Embryonic facial prominence (tissue), 1 donor: ENCODE data around the gene DNM3.
A peak's percentile ranks its signal among the peaks of the same experiment; 100 is the strongest.
"Not testable (repeated sequence)": the region's sequence is repeated elsewhere in the genome, so short reads cannot be mapped to it uniquely, and the experiment has no call there.

Source experiments
- DNase-seq: peaks from one replicate; pipeline ENCODE4 v3.0.0-alpha.2; 2016; ENCODE audit errors: extremely low spot score

The DNM3 gene

GRCh38 chr1:172024516-172024915 is 183.2 kb downstream of the DNM3 start:
- DNase-seq, result no peak

- DNase-seq, result not testable (repeated sequence)
Observed at GRCh38 chr1:172024944-172025738, 183.8 kb downstream of the DNM3 start.

GRCh38 chr1:172040466-172040865 is 199.2 kb downstream of the DNM3 start:
- no peak for DNase-seq

- DNase-seq, result no peak
Observed at GRCh38 chr1:172041102-172041501, 199.8 kb downstream of the DNM3 start.

- DNase-seq, result peak; percentile 39
Observed at GRCh38 chr1:172041742-172042141, 200.4 kb downstream of the DNM3 start.

- no peak for DNase-seq
Observed at GRCh38 chr1:172043900-172044299, 202.6 kb downstream of the DNM3 start.

- DNase-seq, result no peak
Observed at GRCh38 chr1:172051898-172052297, 210.6 kb downstream of the DNM3 start.

- DNase-seq, result no peak
Observed at GRCh38 chr1:172054172-172054571, 212.9 kb downstream of the DNM3 start.

GRCh38 chr1:172055816-172056419 is 214.6 kb downstream of the DNM3 start:
- not testable (repeated sequence) for DNase-seq

- no peak for DNase-seq
Observed at GRCh38 chr1:172068334-172068733, 227.0 kb downstream of the DNM3 start.

GRCh38 chr1:172069051-172069450 is 227.8 kb downstream of the DNM3 start:
- no peak for DNase-seq

- no peak for DNase-seq
Observed at GRCh38 chr1:172069534-172069933, 228.2 kb downstream of the DNM3 start.

- DNase-seq, result no peak
Observed at GRCh38 chr1:172070055-172070454, 228.8 kb downstream of the DNM3 start.

- DNase-seq, result peak; percentile 64
Observed at GRCh38 chr1:172071746-172072145, 230.4 kb downstream of the DNM3 start.

- not testable (repeated sequence) for DNase-seq
Observed at GRCh38 chr1:172079859-172080258, 238.6 kb downstream of the DNM3 start.

- no peak for DNase-seq
Observed at GRCh38 chr1:172083191-172083590, 241.9 kb downstream of the DNM3 start.

- DNase-seq, result no peak
Observed at GRCh38 chr1:172084876-172085275, 243.6 kb downstream of the DNM3 start.

GRCh38 chr1:172085317-172085716 is 244.0 kb downstream of the DNM3 start:
- no peak for DNase-seq

- no peak for DNase-seq
Observed at GRCh38 chr1:172086137-172086536, 244.8 kb downstream of the DNM3 start.

GRCh38 chr1:172088256-172088655 is 247.0 kb downstream of the DNM3 start:
- DNase-seq, result no peak

GRCh38 chr1:172089768-172090510 is 248.6 kb downstream of the DNM3 start:
- no peak for DNase-seq

GRCh38 chr1:172090511-172090817 is 249.2 kb downstream of the DNM3 start:
- no peak for DNase-seq

- DNase-seq, result no peak
Observed at GRCh38 chr1:172095846-172096245, 254.5 kb downstream of the DNM3 start.
